A549 (cell line): ENCODE results near the gene TRPM4.

Experiments
- BHLHE40 ChIP-seq: IDR thresholded peaks from 2 replicates; pipeline ENCODE4 v1.6.1; 2012; ENCODE audit warnings: low read depth, low read length, inconsistent platforms
- CEBPB ChIP-seq, 2 experiments: fragments of >200 bp in 1 of 2; sonication (Bioruptor Twin) in 1 of 2; formaldehyde crosslinking in 1 of 2; IDR thresholded peaks; 2 replicates each; pipeline ENCODE4 v1.6.1; 2012 to 2016
- CHD2 ChIP-seq: fragments of 150-350 bp; IDR thresholded peaks from 2 replicates; pipeline ENCODE4 v1.6.1; 2014; ENCODE audit warnings: low read length; ENCODE audit not compliant: partially characterized antibody
- CTCF ChIP-seq: fragments of >200 bp; sonication (Bioruptor Twin); formaldehyde crosslinking; IDR thresholded peaks from 3 replicates; pipeline ENCODE4 v1.5.1; 2016
- HDAC2 ChIP-seq: fragments of 200-600 bp; sonication (generic); IDR thresholded peaks from 2 replicates; pipeline ENCODE4 v1.6.1; 2016
- JUNB ChIP-seq: fragments of >200 bp; sonication (Bioruptor Twin); formaldehyde crosslinking; IDR thresholded peaks from 2 replicates; pipeline ENCODE4 v1.6.1; 2016
- MAX ChIP-seq: IDR thresholded peaks from 2 replicates; pipeline ENCODE4 v1.6.1; 2012
- NPAS2 ChIP-seq: fragments of 250-450 bp; sonication (Bioruptor Pico); IDR thresholded peaks from 2 replicates; pipeline ENCODE4 v1.8.0; 2022; ENCODE audit warnings: mild to moderate bottlenecking, moderate library complexity, borderline replicate concordance
- PBX3 ChIP-seq: IDR thresholded peaks from 2 replicates; pipeline ENCODE4 v1.6.1; 2012
- RAD21 ChIP-seq, 2 experiments: fragments of >200 bp in 1 of 2; sonication (Bioruptor Twin) in 1 of 2; formaldehyde crosslinking in 1 of 2; IDR thresholded peaks in 1 of 2; conservative IDR thresholded peaks in 1 of 2; 2 replicates in 1 of 2; 3 replicates in 1 of 2; pipeline ENCODE4 v1.6.1; 2012 to 2018; ENCODE audit warnings: inconsistent platforms in 1 of 2
- RFX5 ChIP-seq: fragments of 450-650 bp; IDR thresholded peaks from 2 replicates; pipeline ENCODE4 v1.7.1; 2014; ENCODE audit warnings: antibody characterized with exemption, mild to moderate bottlenecking, moderate library complexity
- RNF2 ChIP-seq: fragments of 200-600 bp; sonication (generic); IDR thresholded peaks from 2 replicates; pipeline ENCODE4 v1.6.1; 2016; ENCODE audit warnings: low read depth, mild to moderate bottlenecking, antibody characterized with exemption, moderate library complexity, borderline replicate concordance
- TP53 ChIP-seq: fragments of 250-450 bp; sonication (Bioruptor Pico); IDR thresholded peaks from 2 replicates; pipeline ENCODE4 v1.5.0; 2021; ENCODE audit warnings: mild to moderate bottlenecking, moderate library complexity
- ZFP36 ChIP-seq: fragments of 450-650 bp; IDR thresholded peaks from 2 replicates; pipeline ENCODE4 v1.6.1; 2014; ENCODE audit warnings: borderline replicate concordance; ENCODE audit not compliant: partially characterized antibody

- no peak for TF ChIP-seq MAX
- peak; percentile 67 for TF ChIP-seq CTCF
- peak; percentile 78 to 94 for TF ChIP-seq RAD21 (conservative IDR thresholded peaks at IDR 0.05 in 1 of 2, IDR thresholded peaks at IDR 0.05 in 1 of 2)
- TF ChIP-seq CEBPB (IDR thresholded peaks at IDR 0.05), result no peak
- TF ChIP-seq RFX5, result no peak
- TF ChIP-seq CHD2, result no peak
- no peak for TF ChIP-seq BHLHE40
- TF ChIP-seq RNF2, result no peak
- no peak for TF ChIP-seq ZFP36
- no peak for TF ChIP-seq TP53 (CRISPR knock-in tag)
- no peak for TF ChIP-seq HDAC2
- no peak for TF ChIP-seq PBX3
- TF ChIP-seq NPAS2 (CRISPR knock-in tag), result no peak
- TF ChIP-seq JUNB, result no peak
Measured at GRCh38 chr19:49224879-49225278, 67.3 kb downstream of the TRPM4 start.
